ENCODE data around the gene NOXO1.

NOXO1 gene

DNA sequence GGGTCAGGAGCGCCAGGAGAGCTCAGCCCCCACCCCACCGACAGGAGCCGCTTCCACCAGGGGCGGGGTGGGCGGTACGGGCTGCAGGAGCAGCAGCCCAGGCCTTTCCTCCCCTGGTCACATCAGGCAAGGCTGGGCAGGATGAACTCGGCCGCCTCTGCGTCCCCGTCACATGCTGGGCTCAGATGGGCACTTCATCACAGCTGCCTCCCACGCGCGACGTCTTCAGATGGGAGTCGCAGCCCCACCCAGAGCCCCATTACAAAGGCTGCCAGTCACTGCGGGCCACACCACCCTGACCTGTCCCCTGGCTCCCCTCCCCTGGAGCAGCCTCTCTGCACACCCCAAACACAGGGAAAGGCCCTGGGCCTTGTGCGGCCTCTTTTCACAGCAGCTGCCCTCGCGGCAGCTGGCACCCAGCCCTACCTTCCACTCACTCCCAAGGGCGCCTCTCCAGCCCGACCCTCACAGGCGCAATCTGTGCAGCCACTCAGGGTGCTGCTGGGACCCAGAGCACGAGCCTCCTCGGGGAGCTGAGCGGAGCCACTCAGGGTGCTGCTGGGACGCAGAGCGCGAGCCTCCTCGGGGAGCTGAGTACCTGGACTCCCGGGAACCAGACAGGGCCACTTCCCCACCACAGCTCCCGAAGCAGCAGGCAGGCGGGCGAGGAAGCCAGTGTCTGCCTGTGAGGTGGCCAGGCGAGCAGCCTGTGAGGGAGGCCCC, 23.7 kb upstream of the NOXO1 start:
- Histone ChIP-seq H3K4me3 (ENCODE audit: low read depth, low read length) (no peak overlapping the region), H3K27ac (no peak overlapping the region)

DNA sequence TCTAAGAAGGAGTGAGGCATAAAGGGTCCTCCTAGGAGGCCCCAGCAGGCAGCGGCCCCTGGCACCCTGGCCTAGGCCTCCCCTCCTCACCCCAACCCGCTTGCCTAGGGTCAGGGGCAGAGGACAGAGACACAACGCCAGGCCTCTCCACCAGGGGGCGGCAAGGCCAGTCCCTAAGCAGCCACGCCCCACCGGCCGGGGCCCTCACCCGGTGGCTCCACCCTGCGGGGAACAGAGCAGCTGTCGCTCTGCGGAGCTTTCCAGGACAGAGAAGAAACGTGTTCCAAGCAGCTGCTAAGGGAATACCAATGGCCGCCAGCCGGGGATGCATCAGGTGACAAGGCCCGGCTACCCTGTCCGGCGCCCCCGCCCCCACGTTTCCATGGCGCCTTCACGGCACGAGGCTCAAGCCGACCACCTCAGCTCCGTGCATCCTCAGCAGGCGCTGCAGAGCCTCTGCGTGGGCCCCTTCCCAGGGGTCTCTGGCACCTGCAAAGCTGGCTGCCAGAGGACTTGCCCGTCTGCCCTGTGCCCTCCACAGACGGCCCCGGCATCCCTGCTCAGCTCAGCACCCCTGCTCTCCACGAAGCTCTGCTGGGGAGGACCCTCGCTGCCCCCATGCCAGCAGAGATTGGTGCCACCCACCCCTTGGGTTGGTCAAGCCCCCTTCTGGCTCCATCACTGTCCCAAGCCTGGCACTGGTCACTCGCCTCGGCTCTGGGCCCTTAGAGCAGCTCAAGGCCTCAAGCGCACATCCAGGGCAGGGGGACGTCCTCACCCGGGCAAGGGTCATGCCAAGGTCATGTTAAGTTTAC, 22.8 kb upstream of the NOXO1 start:
- TF ChIP-seq, protein P1, sequence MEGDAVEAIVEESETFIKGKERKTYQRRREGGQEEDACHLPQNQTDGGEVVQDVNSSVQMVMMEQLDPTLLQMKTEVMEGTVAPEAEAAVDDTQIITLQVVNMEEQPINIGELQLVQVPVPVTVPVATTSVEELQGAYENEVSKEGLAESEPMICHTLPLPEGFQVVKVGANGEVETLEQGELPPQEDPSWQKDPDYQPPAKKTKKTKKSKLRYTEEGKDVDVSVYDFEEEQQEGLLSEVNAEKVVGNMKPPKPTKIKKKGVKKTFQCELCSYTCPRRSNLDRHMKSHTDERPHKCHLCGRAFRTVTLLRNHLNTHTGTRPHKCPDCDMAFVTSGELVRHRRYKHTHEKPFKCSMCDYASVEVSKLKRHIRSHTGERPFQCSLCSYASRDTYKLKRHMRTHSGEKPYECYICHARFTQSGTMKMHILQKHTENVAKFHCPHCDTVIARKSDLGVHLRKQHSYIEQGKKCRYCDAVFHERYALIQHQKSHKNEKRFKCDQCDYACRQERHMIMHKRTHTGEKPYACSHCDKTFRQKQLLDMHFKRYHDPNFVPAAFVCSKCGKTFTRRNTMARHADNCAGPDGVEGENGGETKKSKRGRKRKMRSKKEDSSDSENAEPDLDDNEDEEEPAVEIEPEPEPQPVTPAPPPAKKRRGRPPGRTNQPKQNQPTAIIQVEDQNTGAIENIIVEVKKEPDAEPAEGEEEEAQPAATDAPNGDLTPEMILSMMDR (IDR thresholded peaks at IDR 0.05; ENCODE audit: low read depth, low read length, missing control alignments) = peak; percentile 98
- in situ Hi-C loops (cut with HindIII; ENCODE audit: low pct_ligation_motif_present, low sequenced_read_pairs) = no loop called here
- no peak overlapping the region for H3K27ac ChIP-seq
- H3K4me3 ChIP-seq (ENCODE audit: low read depth, low read length) = no peak overlapping the region
- no peaks in the 10 kb centered on the region for H3K27me3 ChIP-seq (replicated peaks)
- peak; percentile 80 for DNase-seq
- peaks cover 46% of the 10 kb centered on the region for H3K36me3 ChIP-seq (replicated peaks)

More for the DNA sequence above, 23.7 kb upstream of the NOXO1 start:
- no peak for DNase-seq
- in situ Hi-C loops (cut with HindIII; ENCODE audit: low pct_ligation_motif_present, low sequenced_read_pairs) = no loop called here
- peaks cover 37% of the 10 kb centered on the region for H3K36me3 ChIP-seq (replicated peaks)
- no peaks in the 10 kb centered on the region for H3K27me3 ChIP-seq (replicated peaks)
- TF ChIP-seq, protein P1 (IDR thresholded peaks at IDR 0.05; ENCODE audit: low read depth, low read length, missing control alignments) = no peak

DNA sequence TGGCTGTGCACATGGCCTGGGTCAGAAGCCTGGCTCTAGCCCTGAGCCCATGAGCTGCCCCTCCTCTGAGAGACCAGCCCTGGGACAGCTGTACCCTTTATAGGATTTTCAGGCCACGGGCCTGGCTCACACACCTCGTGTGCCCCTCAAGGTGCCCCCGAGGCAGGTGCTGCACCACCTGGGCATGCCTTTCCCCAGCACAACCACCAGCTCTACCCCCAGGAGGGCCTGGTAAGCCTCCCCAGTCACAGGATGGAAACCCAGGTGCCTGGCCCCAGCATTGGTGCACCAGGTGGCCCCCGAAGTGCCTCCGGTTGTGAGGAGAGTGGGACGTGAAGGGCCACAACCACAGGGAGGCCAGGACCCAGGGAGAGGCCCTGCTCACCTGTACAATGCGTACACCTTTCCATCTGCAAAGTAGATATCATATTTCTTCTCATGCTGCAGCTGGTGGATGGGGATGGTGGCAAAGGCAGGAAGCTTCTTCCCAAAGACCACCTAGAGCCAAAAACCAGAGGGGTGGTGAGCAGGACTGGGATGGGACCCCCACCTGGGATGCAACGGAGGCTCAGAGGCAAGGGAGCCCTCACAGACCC, 22.1 kb upstream of the NOXO1 start:
- Histone ChIP-seq H3K4me3 (ENCODE audit: low read depth, low read length) (no peak overlapping the region), H3K27me3 (replicated peaks) (no peaks in the 10 kb centered on the region), H3K36me3 (replicated peaks) (peaks cover 52% of the 10 kb centered on the region), H3K27ac (no peak overlapping the region)
- no peak for DNase-seq
- in situ Hi-C loops (cut with HindIII; ENCODE audit: low pct_ligation_motif_present, low sequenced_read_pairs) = no loop called here
- TF ChIP-seq, protein P1 (IDR thresholded peaks at IDR 0.05; ENCODE audit: low read depth, low read length, missing control alignments) = no peak

DNA sequence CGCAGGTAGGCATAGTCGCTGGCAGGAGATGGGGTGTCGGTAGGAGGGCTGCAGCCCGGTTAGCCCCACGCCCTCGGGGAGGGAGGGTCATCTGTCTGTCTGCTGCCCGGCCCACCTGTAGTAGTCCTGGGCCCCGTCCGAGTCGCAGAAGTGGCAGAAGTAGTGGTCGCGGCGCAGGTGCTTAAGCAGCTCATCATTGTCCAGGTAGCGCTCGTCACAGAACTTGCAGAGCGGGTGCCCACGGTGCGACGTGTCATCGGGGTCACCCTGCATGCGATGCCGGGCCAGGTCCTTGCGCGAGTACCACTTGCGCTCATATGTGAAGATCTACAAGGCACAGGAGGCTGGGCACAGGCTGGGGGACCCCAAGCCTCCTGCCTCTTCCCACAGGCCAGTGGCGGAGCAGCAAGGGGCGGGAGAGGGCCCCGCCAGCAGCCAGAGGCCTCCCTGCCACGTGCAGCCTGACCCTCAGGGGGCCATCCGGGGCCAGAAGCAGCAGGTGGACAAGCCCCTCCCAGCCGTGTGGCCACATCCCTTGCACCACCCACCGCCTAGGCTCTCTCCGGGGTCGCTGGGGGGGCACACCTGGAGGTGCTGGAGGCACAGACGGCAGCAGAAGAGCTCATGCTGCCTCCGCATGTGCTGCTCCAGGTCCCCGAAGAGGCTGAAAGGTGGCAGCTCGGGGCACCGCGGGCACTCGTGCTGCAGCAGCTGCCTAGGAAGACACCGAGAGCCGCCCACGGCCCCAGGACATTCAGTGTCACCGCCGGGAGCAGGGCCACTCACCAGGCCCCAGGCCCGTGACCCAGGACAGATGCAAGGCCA, 21.3 kb upstream of the NOXO1 start:
- Histone ChIP-seq H3K36me3 (replicated peaks) (peaks cover 58% of the 10 kb centered on the region), H3K27ac (no peak overlapping the region), H3K27me3 (replicated peaks) (no peaks in the 10 kb centered on the region), H3K4me3 (ENCODE audit: low read depth, low read length) (no peak overlapping the region)
- DNase-seq = no peak
- TF ChIP-seq, protein P1 (IDR thresholded peaks at IDR 0.05; ENCODE audit: low read depth, low read length, missing control alignments) = no peak
- in situ Hi-C loops (cut with HindIII; ENCODE audit: low pct_ligation_motif_present, low sequenced_read_pairs) = no loop called here

DNA sequence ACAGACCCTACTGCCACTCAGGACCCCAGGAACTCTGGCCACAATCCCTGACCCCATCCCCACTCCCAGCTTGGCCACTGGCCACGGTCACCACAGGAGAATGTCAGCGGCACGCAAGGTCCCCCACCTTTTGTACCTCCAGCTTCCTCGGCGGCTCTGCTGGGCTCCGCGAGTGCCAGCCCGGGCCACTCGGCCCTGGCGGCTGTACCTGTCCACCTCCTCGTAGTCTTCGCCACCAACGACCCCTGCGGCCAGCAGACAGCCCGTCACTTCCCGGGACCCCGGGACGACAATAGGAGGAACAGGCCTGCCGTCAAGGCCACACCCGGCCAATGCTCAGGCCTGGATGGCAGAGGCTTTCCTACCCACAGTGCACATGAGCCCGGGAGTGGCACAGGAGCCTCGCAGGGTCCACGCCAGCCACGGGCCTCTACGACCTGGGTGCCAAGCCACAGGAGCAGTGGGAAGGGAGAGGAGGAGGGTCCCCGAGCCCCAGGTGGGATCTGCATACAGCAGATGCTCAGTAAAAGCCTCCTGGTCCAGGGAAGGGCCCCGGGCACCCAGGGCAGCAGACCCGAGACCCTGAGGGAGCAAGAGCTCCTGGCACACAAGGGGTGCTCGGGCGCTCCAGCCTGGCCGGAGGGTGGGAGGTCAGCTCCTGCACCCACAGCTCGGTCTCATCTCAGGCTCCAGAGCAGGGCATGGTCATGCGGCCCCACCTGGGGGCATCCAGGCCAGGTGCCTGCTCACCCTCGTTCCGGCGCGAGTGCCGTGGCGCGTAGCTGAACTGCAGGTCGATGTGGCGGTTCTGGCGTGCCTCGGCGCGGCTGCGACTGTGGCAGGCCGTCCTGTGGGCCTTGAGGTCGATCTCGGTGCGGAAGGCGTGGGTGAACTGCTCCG, 20.4 kb upstream of the NOXO1 start:
- peaks cover 66% of the 10 kb centered on the region for H3K36me3 ChIP-seq (replicated peaks)
- TF ChIP-seq, protein P1 (IDR thresholded peaks at IDR 0.05; ENCODE audit: low read depth, low read length, missing control alignments) = no peak
- no peak for DNase-seq
- in situ Hi-C loops (cut with HindIII; ENCODE audit: low pct_ligation_motif_present, low sequenced_read_pairs) = no loop called here
- no peaks in the 10 kb centered on the region for H3K27me3 ChIP-seq (replicated peaks)
- no peak overlapping the region for H3K27ac ChIP-seq
- no peak overlapping the region for H3K4me3 ChIP-seq (ENCODE audit: low read depth, low read length)

Data from brain microvascular endothelial cell (primary cell).